GM19324 (cell line): Measurements from ENCODE around the gene ZDHHC11.
"Not testable (repeated sequence)": the region's sequence is repeated elsewhere in the genome, so short reads cannot be mapped to it uniquely, and the experiment has no call there.

Experiments used
- ATAC-seq: cut with Tn5 transposase; IDR thresholded peaks from one replicate; pipeline ENCODE4 v1.9.1; 2021; ENCODE audit warnings: mild to moderate bottlenecking, moderate library complexity; ENCODE audit not compliant: unreplicated experiment, low FRiP score

Gene ZDHHC11

DNA sequence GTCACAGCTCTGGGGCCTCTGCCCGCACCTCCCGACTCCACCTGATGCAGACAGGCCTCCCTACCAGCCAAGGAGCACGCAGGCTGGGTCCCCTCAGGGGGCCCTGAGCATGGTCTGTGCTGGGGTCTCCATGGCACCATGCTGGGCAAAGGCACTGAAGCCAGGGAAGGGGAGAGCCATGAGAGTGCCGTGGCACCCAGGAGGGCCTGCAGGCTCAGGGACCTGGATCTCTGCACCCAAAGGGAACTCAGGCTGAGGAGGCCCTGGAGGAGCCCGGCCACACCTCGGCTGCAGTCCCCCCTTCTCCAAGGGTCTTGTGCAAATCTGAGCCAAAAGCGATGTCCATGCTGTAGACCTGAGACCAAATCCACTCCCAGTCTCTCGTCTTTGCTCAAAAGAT is 98.8 kb downstream of the ZDHHC11 start:
- ATAC-seq = not testable (repeated sequence)

- no peak for ATAC-seq
Measured at GRCh38 chr5:751496-751895, 99.3 kb downstream of the ZDHHC11 start.

GRCh38 chr5:750226-750625 is 100.6 kb downstream of the ZDHHC11 start:
- not testable (repeated sequence) for ATAC-seq

DNA sequence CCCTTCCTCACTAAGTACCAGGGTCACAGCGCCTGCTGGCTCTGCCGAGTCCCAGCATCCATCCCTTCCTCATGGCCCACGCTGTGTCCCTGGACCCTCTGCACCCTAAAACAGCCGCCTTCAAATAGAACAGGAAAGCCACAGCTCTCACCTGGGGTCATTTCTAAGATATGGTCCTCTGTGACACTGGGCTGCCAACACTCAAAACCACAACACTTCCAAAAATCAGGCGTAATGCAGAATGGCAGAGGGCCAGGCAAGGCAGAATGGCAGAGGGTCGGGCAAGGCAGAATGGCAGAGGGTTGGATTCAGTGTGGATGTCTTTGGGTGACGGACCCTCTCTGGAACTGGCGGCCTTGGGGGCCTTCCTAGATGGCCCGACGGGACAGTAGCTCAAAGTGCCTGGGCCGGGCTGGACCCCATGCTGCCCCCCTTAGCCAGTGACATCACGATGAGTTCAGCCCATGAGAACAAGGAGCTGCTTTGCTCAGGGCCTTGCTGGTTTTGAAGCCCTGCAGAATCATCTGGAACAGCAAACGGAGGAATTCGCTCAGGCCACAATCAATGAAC is 101.6 kb downstream of the ZDHHC11 start:
- ATAC-seq = no peak

GRCh38 chr5:748011-748980 is 102.5 kb downstream of the ZDHHC11 start:
- not testable (repeated sequence) for ATAC-seq

DNA sequence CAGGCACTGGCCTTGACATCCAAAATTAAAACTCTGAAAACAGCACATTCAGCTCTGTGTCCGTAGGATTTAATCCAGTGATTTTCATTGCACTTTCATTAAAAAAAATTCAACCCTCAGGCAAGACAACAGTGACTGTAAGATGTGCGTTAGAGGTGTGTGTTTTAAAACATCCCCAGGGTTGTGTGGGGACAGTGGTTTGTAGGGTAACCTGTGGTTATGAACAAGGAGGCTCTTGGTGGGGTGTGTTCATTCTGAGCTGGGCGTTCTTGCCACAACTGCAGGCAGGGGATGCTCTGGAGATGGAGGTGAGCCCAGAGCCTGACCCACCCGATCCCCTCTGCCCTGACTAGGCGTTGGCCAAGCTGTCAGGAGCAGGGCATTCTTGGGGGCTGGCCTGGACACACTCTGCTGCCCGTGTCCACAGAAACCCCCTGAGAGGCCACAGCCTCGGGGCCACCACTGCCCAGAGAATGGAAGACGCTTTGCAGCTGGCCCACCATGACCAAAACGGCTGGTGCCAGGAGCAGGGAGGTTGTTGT is 103.4 kb downstream of the ZDHHC11 start:
- ATAC-seq = not testable (repeated sequence)

GRCh38 chr5:746258-746761 is 104.5 kb downstream of the ZDHHC11 start:
- no peak for ATAC-seq
